Stimulated activated CD4-positive, alpha-beta T cell treated with anti-CD3 and anti-CD28 coated beads, Interleukin-4, amount 100 ng/mL, for 24 hours (primary cell): ENCODE data around the gene GPR39.

Experiments
- DNase-seq: peaks from one replicate; pipeline ENCODE4 v3.0.0-alpha.2; 2020

The GPR39 gene

GRCh38 chr2:132581591-132581990 lies 165.0 kb downstream of the GPR39 start:
- DNase-seq = no peak

- DNase-seq = no peak
Observed at GRCh38 chr2:132581991-132582738, 165.6 kb downstream of the GPR39 start.

- DNase-seq = no peak
Observed at GRCh38 chr2:132583666-132584360, 167.2 kb downstream of the GPR39 start.

- no peak for DNase-seq
Observed at GRCh38 chr2:132584976-132585817, 168.6 kb downstream of the GPR39 start.

GRCh38 chr2:132586101-132586511 lies 169.5 kb downstream of the GPR39 start:
- no peak for DNase-seq

- no peak for DNase-seq
Observed at GRCh38 chr2:132586835-132587234, 170.2 kb downstream of the GPR39 start.

- DNase-seq = no peak
Observed at GRCh38 chr2:132588576-132588975, 172.0 kb downstream of the GPR39 start.

DNA sequence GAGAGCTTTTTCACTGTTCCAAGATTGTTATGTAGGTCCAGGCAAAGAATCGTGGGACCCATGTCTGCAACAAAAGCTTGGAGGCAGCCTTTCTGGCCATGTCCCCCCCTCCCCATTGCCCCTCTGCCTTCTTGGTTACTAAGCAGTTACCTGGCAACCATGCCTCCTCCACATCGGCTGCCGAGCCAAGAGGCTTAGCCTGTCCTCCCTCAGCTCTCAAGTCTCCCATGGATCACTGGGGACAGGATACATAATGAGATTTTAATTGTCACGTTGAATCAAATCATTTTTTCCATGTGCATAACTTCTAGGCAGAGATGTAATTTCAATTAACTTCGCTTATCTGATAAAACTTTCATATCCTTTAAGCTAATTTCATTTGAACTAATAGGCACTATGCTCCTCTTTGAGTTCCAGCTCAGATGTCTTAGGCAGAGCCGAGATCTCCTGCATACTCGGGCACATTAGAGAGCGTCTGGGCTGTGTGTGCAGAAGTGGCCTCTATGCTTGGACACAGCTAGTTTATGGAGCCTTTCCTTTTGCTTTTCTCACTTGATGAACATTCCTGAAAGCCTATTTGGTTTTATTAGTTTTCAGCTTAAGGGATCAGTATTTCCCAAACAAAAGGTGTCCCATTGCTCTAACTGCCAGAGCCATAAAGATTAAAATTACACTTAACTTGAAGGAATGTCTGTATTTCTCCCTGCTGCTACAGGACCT lies 172.7 kb downstream of the GPR39 start:
- no peak for DNase-seq

GRCh38 chr2:132589966-132590365 lies 173.4 kb downstream of the GPR39 start:
- DNase-seq = no peak

DNA sequence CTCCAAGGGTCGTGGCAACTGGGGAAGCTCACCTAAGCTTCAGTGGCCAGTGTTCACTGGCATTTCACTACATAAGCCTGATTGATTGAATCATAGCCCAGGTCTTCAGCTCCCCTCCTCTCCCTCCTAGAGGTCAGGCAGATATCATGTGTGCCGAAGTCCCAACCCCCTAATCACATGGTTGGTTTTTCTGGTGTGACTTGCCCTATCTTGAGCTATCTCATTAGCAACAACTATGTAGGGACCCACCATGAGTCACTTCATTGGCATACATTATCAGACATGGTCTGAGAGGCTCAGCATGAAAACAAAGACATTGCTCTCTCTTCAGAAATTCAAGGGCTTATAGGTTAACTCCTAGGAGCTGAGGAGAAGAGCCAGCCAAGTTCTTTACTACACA lies 176.6 kb downstream of the GPR39 start:
- no peak for DNase-seq

- no peak for DNase-seq
Observed at GRCh38 chr2:132595186-132595585, 178.6 kb downstream of the GPR39 start.

- no peak for DNase-seq
Observed at GRCh38 chr2:132595693-132596092, 179.1 kb downstream of the GPR39 start.

DNA sequence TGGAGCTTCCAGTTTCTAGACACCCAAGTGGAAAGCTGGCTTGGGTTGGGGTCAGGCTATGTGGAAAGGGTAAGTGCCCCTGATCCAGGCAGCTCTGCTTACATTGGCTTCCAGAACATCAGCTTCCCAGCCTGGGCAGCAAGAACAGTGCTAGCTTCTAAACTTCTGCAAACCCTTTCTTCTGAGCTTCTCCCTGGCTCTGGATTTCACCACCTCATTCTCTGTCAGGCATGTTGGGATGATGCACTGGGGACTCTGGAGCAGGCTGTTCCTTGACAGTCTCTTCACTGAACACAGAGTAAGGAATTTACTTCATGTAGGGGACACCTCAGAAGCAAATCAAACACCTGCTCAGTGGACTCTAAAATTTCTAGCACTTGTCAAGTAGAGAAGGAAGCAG lies 180.6 kb downstream of the GPR39 start:
- no peak for DNase-seq

DNA sequence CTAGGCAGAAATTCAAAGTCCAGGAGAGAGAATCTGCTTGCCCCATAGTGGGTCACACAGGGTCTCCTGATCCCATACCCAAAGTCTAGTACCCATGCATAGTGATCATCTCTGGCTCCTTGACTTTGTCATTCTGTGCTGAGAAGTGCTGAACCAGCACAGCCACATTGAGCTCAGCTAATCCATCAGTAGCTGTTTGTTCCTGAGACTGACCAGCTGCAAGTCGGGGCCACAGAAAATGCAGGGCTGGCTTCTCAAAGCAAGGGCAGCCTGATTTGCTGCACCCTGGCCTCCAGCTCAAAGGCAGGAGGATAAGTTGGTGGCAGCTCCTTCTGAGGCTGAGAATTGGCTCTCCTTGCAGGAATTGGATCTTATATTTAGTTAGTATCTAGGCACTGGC lies 181.2 kb downstream of the GPR39 start:
- no peak for DNase-seq

GRCh38 chr2:132598536-132598935 lies 181.9 kb downstream of the GPR39 start:
- DNase-seq = no peak

DNA sequence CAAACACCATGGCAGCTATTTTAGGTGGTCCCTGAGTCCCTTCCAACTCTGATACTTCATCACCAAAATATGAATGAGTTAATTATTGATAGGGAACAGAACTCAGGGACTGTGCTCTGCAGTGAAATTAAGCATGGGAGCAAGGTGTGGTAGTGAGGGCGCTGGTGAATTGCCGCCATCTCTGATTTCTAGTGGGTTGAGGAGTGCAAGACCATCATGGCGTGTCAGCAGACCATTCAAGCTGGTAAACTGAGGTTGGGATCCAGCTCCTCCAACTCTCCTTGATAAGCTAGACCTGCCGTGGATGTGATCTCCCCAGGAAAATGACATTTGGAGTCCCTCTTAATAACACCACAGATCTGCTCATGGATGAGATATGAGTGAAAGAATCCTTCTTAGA lies 183.0 kb downstream of the GPR39 start:
- no peak for DNase-seq

- no peak for DNase-seq
Observed at GRCh38 chr2:132604561-132604960, 188.0 kb downstream of the GPR39 start.

- DNase-seq = no peak
Observed at GRCh38 chr2:132605236-132606180, 188.9 kb downstream of the GPR39 start.

GRCh38 chr2:132606649-132607048 lies 190.0 kb downstream of the GPR39 start:
- DNase-seq = no peak

- DNase-seq = no peak
Observed at GRCh38 chr2:132607426-132608090, 191.0 kb downstream of the GPR39 start.

GRCh38 chr2:132608311-132608710 lies 191.7 kb downstream of the GPR39 start:
- DNase-seq = no peak
